Left lung (tissue), 10 donors: ENCODE measurements around the gene GCNT2. TPM values are rescaled to one million over a fixed set of nuclear protein-coding genes. Genes with fewer than 3 reads are reported as not detected.
"Not testable (repeated sequence)": the region's sequence is repeated elsewhere in the genome, so short reads cannot be mapped to it uniquely, and the experiment has no call there.

ENCODE experiments used
- ATAC-seq: fragments of 200-7000 bp; cut with Tn5 transposase; one replicate; pipeline ENCODE4 v1.9.1; 2020; ENCODE audit warnings: moderate library complexity
- DNase-seq, 4 donors: peaks; one replicate each; pipeline ENCODE4 v3.0.0-alpha.2; 2013 to 2020
- H3K27ac ChIP-seq, 2 donors: fragments of 200-600 bp; sonication (generic) in 1 of 2; one replicate each; pipeline versions ENCODE4 v1.5.0 to v1.8.0; 2020 to 2021
- H3K27me3 ChIP-seq, 2 donors: fragments of 200-600 bp; sonication (generic) in 1 of 2; one replicate each; pipeline versions ENCODE4 v1.5.0 to v1.8.0; 2020 to 2021
- H3K36me3 ChIP-seq, 2 donors: fragments of 200-600 bp; sonication (generic) in 1 of 2; one replicate each; pipeline versions ENCODE4 v1.5.0 to v1.8.0; 2020 to 2021
- H3K4me1 ChIP-seq, 2 donors: fragments of 200-600 bp; one replicate each; pipeline ENCODE4 v1.8.0; 2021
- H3K4me3 ChIP-seq, 2 donors: fragments of 200-600 bp; sonication (generic) in 1 of 2; one replicate each; pipeline versions ENCODE4 v1.5.0 to v1.8.0; 2020 to 2021; ENCODE audit warnings: mild to moderate bottlenecking in 1 of 2
- H3K9me3 ChIP-seq, 2 donors: fragments of 200-600 bp; sonication (generic) in 1 of 2; one replicate each; pipeline versions ENCODE4 v1.5.0 to v1.8.0; 2020 to 2021
- CTCF ChIP-seq, 2 donors: fragments of 200-600 bp; sonication (generic) in 1 of 2; IDR thresholded peaks; one replicate each; pipeline versions ENCODE4 v1.5.0 to v1.8.0; 2021; ENCODE audit warnings: antibody characterized with exemption in 2 of 2
- intact Hi-C, 2 donors: fragments of 100-400 bp; cut with DNase I; formaldehyde crosslinking; loops; one replicate each; pipeline versions ENCODE4 v1.11.2 to v1.14.2; 2022
- polyA plus RNA-seq, 6 donors: library from polyadenylated mRNA; unstranded; fragments of 120-200 nt; gene quantifications; one replicate each; pipeline ENCODE4 v1.2.1, GENCODE V29; 2013; ENCODE audit not compliant: insufficient read length in 6 of 6
- total RNA-seq, 2 donors: library from RNA; stranded (reverse); fragmentation: NEBNext Ultra II Directional; extraction: Animal tissue kit (Norgen Biotek cat#: 25700); gene quantifications; one replicate each; pipeline ENCODE4 v1.2.1, GENCODE V29; 2021
- donor health status: DM: no; HTN: yes; CAD: no.
- donor health status: DM: no; HTN: no; CAD: no.

Gene GCNT2
- total and polyA plus RNA-seq, 8 donors: 14.7 to 32.3 (median 18.0) TPM

- intact Hi-C loops: no loop called here
- ATAC-seq (no peak), DNase-seq (no peak)
- peaks cover 0 to 8% of the 10 kb centered on the region in 2 donors for H3K4me1 ChIP-seq
- H3K27ac ChIP-seq: no peak overlapping the region
- H3K27me3 ChIP-seq: no peaks in the 10 kb centered on the region
- no peak for TF ChIP-seq CTCF (IDR thresholded peaks at IDR 0.05)
- no peaks in the 10 kb centered on the region for H3K36me3 ChIP-seq
- H3K9me3 ChIP-seq: no peaks in the 10 kb centered on the region
- no peak overlapping the region for H3K4me3 ChIP-seq
These were observed 123.1 kb downstream of the GCNT2 start for GRCh38 chr6:10644225-10644624.

- Histone ChIP-seq H3K4me3 (no peak overlapping the region), H3K36me3 (no peaks in the 10 kb centered on the region), H3K27ac (no peak overlapping the region), H3K9me3 (no peaks in the 10 kb centered on the region), H3K4me1 (no peaks in the 10 kb centered on the region), H3K27me3 (peaks cover 0 to 22% of the 10 kb centered on the region in 2 donors)
- no peak for TF ChIP-seq CTCF (IDR thresholded peaks at IDR 0.05)
- ATAC-seq: no peak
- intact Hi-C loops: no loop called here
- DNase-seq: no peak
These were observed 134.4 kb downstream of the GCNT2 start for GRCh38 chr6:10655508-10656055.

- no peak for TF ChIP-seq CTCF (IDR thresholded peaks at IDR 0.05)
- no peaks in the 10 kb centered on the region for H3K4me1 ChIP-seq
- DNase-seq: no peak
- ATAC-seq: no peak
- H3K36me3 ChIP-seq: no peaks in the 10 kb centered on the region
- H3K9me3 ChIP-seq: no peaks in the 10 kb centered on the region
- peak overlapping the region in 1 of 2 donors; percentile 27 for H3K4me3 ChIP-seq
- intact Hi-C loops: no loop called here
- peaks cover 0 to 22% of the 10 kb centered on the region in 2 donors for H3K27me3 ChIP-seq
- H3K27ac ChIP-seq: no peak overlapping the region
These were observed 138.0 kb downstream of the GCNT2 start for GRCh38 chr6:10658910-10659698.

- Histone ChIP-seq H3K4me3 (peak overlapping the region; percentile 16 to 27), H3K36me3 (no peaks in the 10 kb centered on the region), H3K4me1 (no peaks in the 10 kb centered on the region), H3K9me3 (peaks cover 0 to 4% of the 10 kb centered on the region in 2 donors), H3K27me3 (peaks cover 0 to 15% of the 10 kb centered on the region in 2 donors), H3K27ac (no peak overlapping the region)
- intact Hi-C loops: no loop called here
- DNase-seq: peak in 2 of 4 donors; percentile 13 to 79
- peak; percentile 36 for ATAC-seq
- TF ChIP-seq CTCF (IDR thresholded peaks at IDR 0.05): no peak
These were observed 138.7 kb downstream of the GCNT2 start for GRCh38 chr6:10659699-10660348.

GRCh38 chr6:10660431-10661191 is 139.5 kb downstream of the GCNT2 start:
- H3K9me3 ChIP-seq, DNase-seq, H3K27ac ChIP-seq, ATAC-seq, H3K4me1 ChIP-seq, H3K27me3 ChIP-seq, intact Hi-C loops, H3K4me3 ChIP-seq, H3K36me3 ChIP-seq: not testable (repeated sequence)
